Prostate gland (tissue), 2 donors: ENCODE data around the gene KCNJ5. TPM values are rescaled to one million over a fixed set of nuclear protein-coding genes. Genes with fewer than 3 reads are reported as not detected.

Source experiments
- DNase-seq: peaks from one replicate; pipeline ENCODE4 v3.0.0-alpha.2; 2019; ENCODE audit warnings: low spot score
- H3K27ac ChIP-seq, 2 donors: fragments of 200-600 bp; sonication (generic); 2 replicates each; pipeline ENCODE4 v1.5.1; 2017 to 2019
- H3K27me3 ChIP-seq: fragments of 200-600 bp; sonication (generic); replicated peaks from 2 replicates; pipeline ENCODE4 v1.5.1; 2019; ENCODE audit not compliant: insufficient read depth
- H3K36me3 ChIP-seq, 2 donors: fragments of 200-600 bp; sonication (generic); 1 replicate in 1 of 2; 2 replicates in 1 of 2; pipeline versions ENCODE4 v1.5.1 to v1.8.1; 2017 to 2019
- H3K4me1 ChIP-seq: fragments of 200-600 bp; sonication (generic); replicated peaks from 2 replicates; pipeline ENCODE4 v1.5.1; 2019
- H3K4me3 ChIP-seq, 2 donors: fragments of 200-600 bp; sonication (generic); 2 replicates each; pipeline ENCODE4 v1.5.1; 2017 to 2019
- H3K9me3 ChIP-seq: fragments of 200-600 bp; sonication (generic); 2 replicates; pipeline ENCODE4 v1.5.1; 2017
- POLR2A ChIP-seq: fragments of 450-650 bp; IDR thresholded peaks from one replicate; pipeline ENCODE4 v1.6.1; 2016; ENCODE audit warnings: antibody characterized with exemption, mild to moderate bottlenecking
- POLR2AphosphoS5 ChIP-seq: sonication (generic); formaldehyde crosslinking; IDR thresholded peaks from one replicate; pipeline ENCODE4 v1.6.1; 2017; ENCODE audit warnings: antibody characterized with exemption
- WGBS: methylation state at CpG from one replicate; pipeline ENCODE4 v1.1.5; 2018; 5-methylcytosine and 5-hydroxymethylcytosine counted together
- intact Hi-C: fragments of 100-400 bp; cut with DNase I; formaldehyde crosslinking; loops from one replicate; pipeline ENCODE4 v1.14.2; 2022
- total RNA-seq, 2 donors: library from RNA; depleted of rRNA; stranded (reverse); fragments of >200 nt; gene quantifications; one replicate each; pipeline ENCODE4 v1.1.0, GENCODE V29; 2016
- TF ChIP-seq, protein P1 (sequence below), 4 experiments: fragments of 200-600 bp in 2 of 4; fragments of 450-650 bp in 2 of 4; sonication (generic) in 2 of 4; IDR thresholded peaks; 1 replicate in 3 of 4; 2 replicates in 1 of 4; pipeline ENCODE4 v1.5.1; 2016 to 2019; ENCODE audit warnings: antibody characterized with exemption in 4 of 4, mild to moderate bottlenecking in 2 of 4, moderate library complexity in 2 of 4

Gene KCNJ5
- total RNA-seq, 2 donors from 2014 or later: 3.9 to 4.7 TPM

DNA sequence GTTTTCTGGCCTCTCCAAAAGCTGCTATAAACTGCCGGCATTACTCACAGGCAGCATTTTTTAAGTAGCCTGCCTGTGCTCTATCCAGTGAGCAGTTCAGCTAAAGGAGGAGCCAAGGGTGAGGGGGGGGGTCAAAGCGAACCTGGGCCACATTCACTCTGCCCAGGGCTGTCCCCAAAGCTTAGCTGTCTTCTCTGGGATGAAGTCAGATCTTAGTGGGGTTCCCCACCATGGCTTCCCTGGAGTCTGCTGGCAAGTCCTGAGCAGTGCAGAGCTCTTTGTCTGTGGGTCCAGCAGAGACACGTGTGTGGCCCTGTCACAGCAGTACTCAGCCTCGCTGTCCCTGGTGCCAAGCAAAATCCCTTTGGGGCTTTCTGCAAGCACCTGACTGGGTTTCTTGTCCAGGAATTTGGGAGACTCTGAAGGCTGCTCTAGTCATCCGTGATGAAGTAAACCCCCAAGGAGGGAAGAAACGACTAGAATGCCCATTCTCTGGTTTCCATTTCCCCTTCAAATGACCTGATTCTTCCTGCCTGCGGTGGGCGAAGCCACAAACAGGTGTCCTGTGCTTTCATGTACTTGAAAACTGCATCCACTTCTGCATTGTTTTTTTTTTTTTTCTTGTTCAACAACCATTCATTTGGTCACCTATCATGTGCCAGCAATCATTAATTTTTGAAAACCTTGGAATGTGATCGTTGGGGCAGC, 2.6 kb downstream of the KCNJ5 start:
- peak; percentile 22 for DNase-seq

DNA sequence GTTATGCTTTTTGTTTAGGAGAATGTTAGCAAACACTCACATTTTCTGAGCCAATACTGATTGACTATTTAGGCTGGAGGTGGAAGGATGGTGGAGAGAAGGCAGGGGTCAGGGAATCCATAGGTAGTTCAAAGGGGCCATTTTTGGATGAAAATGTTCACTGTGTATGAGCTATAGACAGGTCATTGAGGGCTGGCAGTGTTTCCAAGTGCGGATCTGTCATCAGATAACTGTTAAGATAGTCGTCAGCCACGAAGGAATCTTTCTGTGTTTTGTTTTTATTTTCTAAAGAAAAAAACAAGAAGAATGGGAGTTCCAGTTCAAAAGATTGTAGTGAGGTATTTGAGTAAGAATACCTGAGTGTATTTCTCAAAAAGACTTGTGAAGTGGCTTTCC, 3.1 kb downstream of the KCNJ5 start:
- no peak overlapping the region for H3K4me3 ChIP-seq
- H3K4me1 ChIP-seq: no peaks in the 10 kb centered on the region
- intact Hi-C loops: no loop called here
- H3K27me3 ChIP-seq: no peaks in the 10 kb centered on the region
- no peak for DNase-seq
- H3K9me3 ChIP-seq: no peaks in the 10 kb centered on the region
- no peak overlapping the region for H3K27ac ChIP-seq
- TF ChIP-seq POLR2AphosphoS5 (no peak), POLR2A (no peak)
- TF ChIP-seq, protein P1, sequence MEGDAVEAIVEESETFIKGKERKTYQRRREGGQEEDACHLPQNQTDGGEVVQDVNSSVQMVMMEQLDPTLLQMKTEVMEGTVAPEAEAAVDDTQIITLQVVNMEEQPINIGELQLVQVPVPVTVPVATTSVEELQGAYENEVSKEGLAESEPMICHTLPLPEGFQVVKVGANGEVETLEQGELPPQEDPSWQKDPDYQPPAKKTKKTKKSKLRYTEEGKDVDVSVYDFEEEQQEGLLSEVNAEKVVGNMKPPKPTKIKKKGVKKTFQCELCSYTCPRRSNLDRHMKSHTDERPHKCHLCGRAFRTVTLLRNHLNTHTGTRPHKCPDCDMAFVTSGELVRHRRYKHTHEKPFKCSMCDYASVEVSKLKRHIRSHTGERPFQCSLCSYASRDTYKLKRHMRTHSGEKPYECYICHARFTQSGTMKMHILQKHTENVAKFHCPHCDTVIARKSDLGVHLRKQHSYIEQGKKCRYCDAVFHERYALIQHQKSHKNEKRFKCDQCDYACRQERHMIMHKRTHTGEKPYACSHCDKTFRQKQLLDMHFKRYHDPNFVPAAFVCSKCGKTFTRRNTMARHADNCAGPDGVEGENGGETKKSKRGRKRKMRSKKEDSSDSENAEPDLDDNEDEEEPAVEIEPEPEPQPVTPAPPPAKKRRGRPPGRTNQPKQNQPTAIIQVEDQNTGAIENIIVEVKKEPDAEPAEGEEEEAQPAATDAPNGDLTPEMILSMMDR (IDR thresholded peaks at IDR 0.05): no peak
- 66% methylated on average over 3 of the region's 3 CpGs for WGBS
- H3K36me3 ChIP-seq: no peaks in the 10 kb centered on the region

More for the DNA sequence above, 2.6 kb downstream of the KCNJ5 start:
- Histone ChIP-seq H3K27me3 (no peaks in the 10 kb centered on the region), H3K9me3 (no peaks in the 10 kb centered on the region), H3K36me3 (no peaks in the 10 kb centered on the region), H3K27ac (no peak overlapping the region), H3K4me1 (no peaks in the 10 kb centered on the region), H3K4me3 (no peak overlapping the region)
- intact Hi-C loops: no loop called here
- WGBS: 52% methylated on average over 9 of the region's 9 CpGs
- TF ChIP-seq, protein P1 (IDR thresholded peaks at IDR 0.05): no peak
- no peak for TF ChIP-seq POLR2A

DNA sequence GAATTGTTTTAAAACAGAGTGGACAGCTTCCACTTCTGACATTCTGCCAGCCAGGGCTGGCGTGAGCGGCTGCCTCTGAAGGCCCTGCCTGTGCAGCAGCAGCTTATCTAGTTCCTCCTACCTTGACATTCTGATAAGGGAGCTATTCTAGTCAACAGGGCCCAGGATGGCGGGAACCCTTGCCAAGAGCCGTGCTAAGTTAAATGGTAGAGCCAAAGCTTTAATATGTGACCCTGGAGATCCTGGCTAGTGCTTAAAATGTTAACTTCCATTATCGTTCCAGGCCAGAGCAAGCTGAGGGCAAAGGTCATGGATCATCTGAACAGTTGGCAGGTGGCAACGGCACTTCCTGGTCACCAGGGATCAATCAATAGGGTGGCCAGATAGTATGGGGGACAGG, 3.5 kb downstream of the KCNJ5 start:
- no peak overlapping the region for H3K27ac ChIP-seq
- H3K9me3 ChIP-seq: no peaks in the 10 kb centered on the region
- no peaks in the 10 kb centered on the region for H3K36me3 ChIP-seq
- H3K27me3 ChIP-seq: no peaks in the 10 kb centered on the region
- intact Hi-C loops: no loop called here
- H3K4me1 ChIP-seq: no peaks in the 10 kb centered on the region
- 55% methylated on average over 6 of the region's 6 CpGs for WGBS
- TF ChIP-seq POLR2A: no peak
- TF ChIP-seq, protein P1 (IDR thresholded peaks at IDR 0.05): no peak
- no peak for TF ChIP-seq POLR2AphosphoS5
- no peak overlapping the region for H3K4me3 ChIP-seq
- DNase-seq: no peak

DNA sequence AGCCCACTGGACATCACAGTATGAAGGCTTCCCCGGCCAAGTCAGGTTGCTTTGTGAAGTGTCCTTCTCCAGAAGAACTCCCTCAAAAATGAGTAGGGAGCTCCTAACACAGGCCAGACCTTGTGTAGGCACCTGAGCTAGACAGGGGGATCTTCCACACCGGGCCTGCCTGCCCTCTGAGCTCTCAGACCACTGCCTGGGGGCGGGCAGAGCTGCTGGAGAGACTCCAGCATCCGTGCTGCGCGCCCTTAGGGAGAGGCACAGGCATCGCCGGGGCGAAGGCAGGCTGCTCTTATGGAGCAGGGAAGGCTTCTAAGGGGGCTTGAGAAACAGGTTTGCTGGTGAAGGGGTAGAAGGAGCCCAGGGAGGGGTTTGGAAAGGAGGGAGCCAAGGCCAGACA, 4.4 kb downstream of the KCNJ5 start:
- H3K9me3 ChIP-seq: no peaks in the 10 kb centered on the region
- H3K36me3 ChIP-seq: no peaks in the 10 kb centered on the region
- WGBS: 79% methylated on average over 9 of the region's 9 CpGs
- no peaks in the 10 kb centered on the region for H3K4me1 ChIP-seq
- no peak for DNase-seq
- H3K27ac ChIP-seq: no peak overlapping the region
- no peaks in the 10 kb centered on the region for H3K27me3 ChIP-seq
- H3K4me3 ChIP-seq: no peak overlapping the region
- no peak for TF ChIP-seq POLR2A
- no peak for TF ChIP-seq POLR2AphosphoS5
- TF ChIP-seq, protein P1 (IDR thresholded peaks at IDR 0.05): no peak
- intact Hi-C loops: no loop called here

DNA sequence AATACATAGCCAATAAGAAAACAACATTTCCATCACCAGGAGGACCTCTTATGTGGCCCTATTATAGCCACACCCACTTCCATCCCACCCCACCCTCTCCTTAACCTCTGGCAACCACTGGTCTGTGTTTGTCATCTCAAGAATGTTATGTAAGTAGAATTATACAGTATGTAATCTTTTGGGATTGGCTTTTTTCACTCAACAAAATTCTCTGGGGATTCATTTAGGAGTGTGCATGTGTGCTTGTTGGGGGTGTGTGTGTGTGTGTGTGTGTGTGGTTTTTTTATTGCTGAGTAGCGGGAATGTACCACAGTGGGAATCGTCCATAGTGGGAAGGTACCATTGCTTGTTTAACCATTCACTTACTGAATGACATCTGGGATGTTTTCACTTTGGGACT, 5.2 kb downstream of the KCNJ5 start:
- TF ChIP-seq POLR2A (no peak), POLR2AphosphoS5 (no peak)
- TF ChIP-seq, protein P1 (IDR thresholded peaks at IDR 0.05): no peak
- WGBS: 52% methylated on average over 2 of the region's 2 CpGs

More for the DNA sequence above, 5.2 kb downstream of the KCNJ5 start:
- no peak for DNase-seq
- intact Hi-C loops: no loop called here
- Histone ChIP-seq H3K27me3 (no peaks in the 10 kb centered on the region), H3K4me3 (no peak overlapping the region), H3K9me3 (no peaks in the 10 kb centered on the region), H3K36me3 (no peaks in the 10 kb centered on the region), H3K4me1 (no peaks in the 10 kb centered on the region), H3K27ac (no peak overlapping the region)
